Mucosa of descending colon (tissue), 3 donors: ENCODE data around the gene PADI3. TPM values are rescaled to one million over a fixed set of nuclear protein-coding genes. Genes with fewer than 3 reads are reported as not detected.

Experiments
- ATAC-seq: fragments of 200-7000 bp; cut with Tn5 transposase; one replicate; pipeline ENCODE4 v1.9.1; 2020; ENCODE audit warnings: mild to moderate bottlenecking, moderate library complexity
- DNase-seq, 3 donors: peaks; one replicate each; pipeline ENCODE4 v3.0.0-alpha.2; 2020
- H3K36me3 ChIP-seq: fragments of 200-600 bp; one replicate; pipeline ENCODE4 v1.8.0; 2021; ENCODE audit warnings: low read depth, mild to moderate bottlenecking
- H3K4me1 ChIP-seq: fragments of 200-600 bp; one replicate; pipeline ENCODE4 v1.8.0; 2021; ENCODE audit warnings: low read depth, mild to moderate bottlenecking
- H3K4me3 ChIP-seq: fragments of 200-600 bp; one replicate; pipeline ENCODE4 v1.8.0; 2021; ENCODE audit warnings: mild to moderate bottlenecking
- H3K9me3 ChIP-seq: fragments of 200-600 bp; one replicate; pipeline ENCODE4 v1.8.0; 2021; ENCODE audit warnings: mild to moderate bottlenecking
- CTCF ChIP-seq: fragments of 200-600 bp; IDR thresholded peaks from one replicate; pipeline ENCODE4 v1.8.0; 2022; ENCODE audit warnings: antibody characterized with exemption, mild to moderate bottlenecking
- intact Hi-C, 2 donors: fragments of 100-400 bp; cut with DNase I in 1 of 2; cut with micrococcal nuclease in 1 of 2; formaldehyde crosslinking; loops; one replicate each; pipeline versions ENCODE4 v1.11.0 to v1.11.1; 2022; cut with DNase I, micrococcal nuclease
- microRNA-seq: library from miRNA; unstranded; fragments of <30 nt; microRNA quantifications from one replicate; pipeline ENCODE4, GENCODE V29; 2019
- total RNA-seq, 3 donors: library from RNA; stranded (reverse); fragmentation: NEBNext Ultra II Directional in 2 of 3; extraction: Animal tissue kit (Norgen Biotek cat#: 25700) in 2 of 3; gene quantifications; one replicate each; pipeline versions ENCODE4 v1.2.1 to v1.2.4, GENCODE V29; 2021 to 2023
- donor health status: DM: no; HTN: no; CAD: no; lungs with moderate emphysema.
- donor health status: DM: no; HTN: no; CAD: no.
- donor health status: DM: no; HTN: yes; CAD: no.

The PADI3 gene
- total RNA-seq, 3 donors from 2014 or later, result 0.09 to 0.17 TPM; not detected in 1

- ATAC-seq, result no peak
- H3K36me3 ChIP-seq, result no peaks in the 10 kb centered on the region
- intact Hi-C loops, result no loop called here
- TF ChIP-seq CTCF, result no peak
- no peaks in the 10 kb centered on the region for H3K9me3 ChIP-seq
- H3K4me1 ChIP-seq, result no peaks in the 10 kb centered on the region
- DNase-seq, result no peak
- no peak overlapping the region for H3K4me3 ChIP-seq
These were observed 84.2 kb downstream of the PADI3 start for GRCh38 chr1:17333081-17333480.

Small RNAs within 50 kb of the gene (microRNA-seq; reads per million reads assigned to microRNA genes)
- gene MIR3972, result not detected

Other genes starting within 250 kb of the PADI3 start
- 10 to 100 TPM; 36.0 to 53.5 (median 44.1) TPM for gene ATP13A2, start 237.2 kb upstream of the PADI3 start, total RNA-seq
- gene SDHB, start 195.1 kb upstream of the PADI3 start, total RNA-seq, result 100 to 1,000 TPM; 145 to 177 (median 163) TPM
- gene PADI2, start 129.6 kb upstream of the PADI3 start, total RNA-seq, result 100 to 1,000 TPM; 105 to 398 (median 163) TPM
- gene PADI1, start 44.0 kb upstream of the PADI3 start, total RNA-seq, result under 1 TPM; 0.25 to 0.65 (median 0.38) TPM
- gene PADI4, start 59.1 kb downstream of the PADI3 start, total RNA-seq, result under 1 TPM in 1 of 3 donors, not detected in 2; 0.22 TPM
- not detected for gene PADI6, start 123.1 kb downstream of the PADI3 start, total RNA-seq
- gene RCC2, start 190.6 kb downstream of the PADI3 start, total RNA-seq, result 10 to 100 TPM; 47.1 to 73.3 (median 55.1) TPM